NCI-H2227 (cell line): ENCODE data around the gene ICA1L.
A peak's percentile ranks its signal among the peaks of the same experiment; 100 is the strongest.
"Not testable (repeated sequence)": the region's sequence is repeated elsewhere in the genome, so short reads cannot be mapped to it uniquely, and the experiment has no call there.

Source experiments
- DNase-seq: peaks from one replicate; lab custom pipeline; 2025; ENCODE audit not compliant: unreplicated experiment; lab: John Stamatoyannopoulos, UW

The ICA1L gene

DNA sequence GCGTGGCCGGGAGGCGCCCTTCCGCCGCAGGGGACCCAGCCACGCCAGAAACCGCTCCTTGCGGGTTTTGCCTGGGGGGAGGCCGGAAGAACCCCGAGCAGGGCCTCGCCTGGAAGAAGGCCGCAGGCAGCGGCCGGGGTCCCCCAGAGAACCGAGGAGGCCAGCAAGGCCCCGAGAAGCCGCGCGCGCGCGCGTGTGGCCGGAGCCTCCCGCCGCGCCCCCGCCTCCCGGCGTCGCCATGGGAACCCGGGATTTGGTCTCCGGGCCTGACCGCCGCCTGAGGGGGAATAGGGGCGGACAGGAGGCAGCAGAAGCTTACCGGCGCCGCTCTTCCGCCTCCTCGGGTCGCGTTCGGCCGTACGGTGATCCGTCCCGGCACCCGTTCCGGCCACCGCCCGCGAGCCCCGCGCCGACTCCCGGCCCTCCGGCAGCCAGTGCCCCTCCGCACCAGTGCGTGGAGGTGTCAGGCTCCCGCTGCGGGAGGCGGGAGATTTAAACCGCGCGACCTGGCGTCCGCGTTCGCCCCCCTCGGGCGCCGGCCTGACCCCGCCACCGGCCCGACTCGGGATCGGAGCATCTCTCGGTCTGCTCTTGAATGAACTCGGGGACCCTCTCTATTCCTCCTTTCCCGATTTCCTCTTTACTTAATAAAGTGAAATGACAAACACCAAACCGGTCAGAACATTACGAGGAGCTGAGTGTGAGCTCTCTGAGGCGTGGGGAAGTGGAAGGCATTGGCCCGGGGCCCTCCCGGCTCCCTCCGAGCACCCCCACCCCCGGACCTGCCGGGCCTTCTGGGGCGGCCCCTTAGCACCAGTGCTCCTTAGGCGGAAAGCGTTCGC, at the start of gene ICA1L:
Gene ICA1L (minus strand): TSS at position 467 of the 842 bp plus-strand sequence. CDS start 42,757 bp downstream, outside the sequence.
- DNase-seq, result peak; percentile 91

DNA sequence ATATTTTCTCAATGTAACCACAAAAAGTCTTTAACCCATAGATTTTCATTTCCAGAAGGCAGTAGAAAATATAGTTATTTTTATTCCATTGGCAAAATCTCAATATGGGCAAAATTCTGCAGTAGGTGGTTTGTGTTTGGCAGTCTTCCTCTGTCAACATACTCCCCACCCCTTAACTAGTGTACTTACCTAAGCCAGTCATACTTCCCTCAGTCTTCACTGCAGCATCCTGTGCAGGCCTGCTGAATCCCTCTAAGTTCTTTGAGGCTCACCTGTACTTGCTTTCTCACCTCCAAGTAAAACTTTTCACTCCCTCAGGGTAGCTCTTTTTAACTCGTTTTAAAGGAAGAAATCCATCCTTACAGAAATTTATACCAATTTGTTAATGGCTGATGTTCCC, 47.3 kb upstream of the ICA1L start:
- DNase-seq, result no peak

- DNase-seq, result not testable (repeated sequence)
These were observed 41.0 kb upstream of the ICA1L start for GRCh38 chr2:202912342-202913201.

GRCh38 chr2:202911512-202912341, 40.2 kb upstream of the ICA1L start, which contains the start of the genes CARF and WDR12:
Gene CARF (plus strand): TSS chr2:202912275. CDS start chr2:202941903, 29,628 bp downstream.
Gene WDR12 (minus strand): TSS chr2:202911673. CDS start chr2:202911476, 197 bp downstream.
- DNase-seq, result peak; percentile 98

DNA sequence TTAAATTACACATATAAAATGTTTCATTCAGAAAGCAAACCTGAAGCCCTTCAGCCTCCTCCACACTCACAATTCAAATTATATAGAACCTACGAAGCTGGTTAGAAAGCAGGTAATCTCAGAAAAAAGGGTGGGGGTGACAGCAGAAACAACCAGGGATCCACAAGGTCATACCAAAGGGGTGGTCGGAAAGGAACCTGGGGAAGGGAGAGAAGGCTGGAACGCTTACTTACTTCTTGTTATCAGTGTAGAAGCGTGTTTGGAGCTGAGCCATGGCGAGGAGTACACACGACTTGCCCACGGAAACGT, 39.6 kb upstream of the ICA1L start:
- DNase-seq, result no peak

DNA sequence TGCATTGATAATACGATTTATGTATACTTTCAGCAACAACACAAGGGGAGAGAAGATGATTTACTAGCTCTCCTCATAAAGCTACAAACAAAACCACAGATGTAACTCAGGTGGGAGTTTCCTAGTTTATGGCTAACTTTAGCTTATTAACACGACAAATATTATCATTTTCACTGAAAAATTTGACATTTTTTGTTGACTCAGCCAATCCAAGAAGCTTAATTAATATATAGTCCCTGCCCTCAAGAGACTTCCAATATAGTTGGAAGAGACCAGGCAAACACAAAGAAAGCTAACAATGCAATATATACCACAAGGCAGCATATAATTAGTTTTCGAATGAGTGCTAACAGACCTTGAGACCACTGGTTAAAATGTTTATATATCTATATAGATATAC, 39.1 kb upstream of the ICA1L start:
- DNase-seq, result no peak

DNA sequence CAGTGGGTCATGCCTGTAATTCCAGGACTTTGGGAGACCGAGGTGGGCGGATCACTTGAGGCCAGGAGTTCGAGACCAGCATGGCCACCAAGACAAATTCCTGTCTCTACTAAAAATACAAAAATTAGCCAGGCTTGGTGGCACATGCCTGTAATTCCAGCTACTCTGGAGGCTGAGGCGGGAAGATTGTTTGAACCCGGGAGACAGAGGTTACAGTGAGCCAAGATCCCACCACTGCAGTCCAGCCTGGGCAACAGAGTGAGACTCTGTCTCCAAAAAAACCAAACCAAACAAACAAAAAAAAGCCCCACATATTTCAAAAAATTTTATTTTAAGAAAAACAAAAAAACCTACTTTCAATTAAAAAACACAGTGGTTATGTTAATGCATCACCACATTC, 38.7 kb upstream of the ICA1L start:
- DNase-seq, result not testable (repeated sequence)

GRCh38 chr2:202909394-202910192, 38.0 kb upstream of the ICA1L start:
- DNase-seq, result no peak

GRCh38 chr2:202908186-202908585, 36.6 kb upstream of the ICA1L start:
- DNase-seq, result no peak

- DNase-seq, result not testable (repeated sequence)
These were observed 33.9 kb upstream of the ICA1L start for GRCh38 chr2:202905507-202905906.

DNA sequence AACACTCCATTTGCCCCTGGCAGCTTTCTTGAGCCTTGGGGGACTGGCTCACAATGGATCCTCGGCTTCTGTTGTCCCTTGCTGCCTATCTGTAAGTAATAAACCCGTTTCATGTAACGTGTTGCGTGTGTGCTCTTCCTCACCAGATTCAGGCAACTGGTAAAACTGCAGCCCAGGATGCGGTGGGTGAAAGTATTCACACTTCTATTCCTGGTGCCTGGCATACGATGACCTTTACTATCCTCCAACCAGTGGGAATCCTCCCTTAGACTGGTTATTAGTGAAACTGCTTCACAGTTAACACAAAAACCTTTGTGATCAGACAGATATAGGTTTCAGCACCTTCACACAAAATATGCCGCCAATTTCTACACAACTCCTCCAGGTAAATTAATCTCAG, 13.6 kb upstream of the ICA1L start:
- DNase-seq, result no peak

- DNase-seq, result no peak
These were observed 12.6 kb upstream of the ICA1L start for GRCh38 chr2:202883987-202884675.

GRCh38 chr2:202881570-202881969, 10.0 kb upstream of the ICA1L start:
- DNase-seq, result no peak

GRCh38 chr2:202877699-202878098, 6.1 kb upstream of the ICA1L start:
- no peak for DNase-seq

DNA sequence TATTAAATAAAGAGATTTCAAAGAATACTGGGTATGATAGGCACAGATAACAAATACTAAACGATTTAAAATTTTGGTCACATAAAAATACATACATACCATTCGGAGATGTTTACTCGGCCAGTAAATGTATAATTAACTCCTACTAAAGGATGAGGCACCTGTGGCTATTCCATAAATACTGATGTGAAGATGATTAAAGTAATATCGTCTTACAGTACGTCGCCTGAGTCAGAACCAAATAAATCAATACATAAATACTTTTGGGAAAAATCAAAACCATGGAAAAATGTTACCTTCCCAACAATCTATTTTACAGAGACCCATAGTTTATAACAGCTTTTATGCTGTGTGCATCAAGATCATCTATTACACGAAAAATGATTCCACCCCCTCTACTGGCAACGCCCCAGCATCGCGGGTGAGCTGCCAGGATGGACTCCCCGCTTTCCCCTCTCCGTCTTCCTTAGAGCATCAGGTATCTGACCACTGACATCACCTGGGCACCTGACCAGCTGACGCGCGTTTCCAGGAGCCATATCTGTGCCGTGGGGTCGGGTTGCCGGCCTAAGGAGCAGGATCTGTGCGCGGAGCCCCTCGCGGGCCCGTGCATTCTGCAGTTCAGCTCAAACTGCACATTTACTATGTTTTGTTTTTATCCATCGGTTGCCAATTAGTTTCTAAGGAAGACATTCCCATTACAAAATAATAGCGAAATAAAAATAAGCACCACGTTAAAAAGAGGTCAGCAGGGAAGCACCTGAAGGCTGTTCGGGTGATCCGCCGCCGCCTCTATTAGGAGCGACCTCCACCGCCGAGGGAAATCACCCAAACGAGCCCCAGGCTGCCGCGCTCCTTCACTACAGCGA, 901 bp downstream of the ICA1L start:
- peak; percentile 92 for DNase-seq

DNA sequence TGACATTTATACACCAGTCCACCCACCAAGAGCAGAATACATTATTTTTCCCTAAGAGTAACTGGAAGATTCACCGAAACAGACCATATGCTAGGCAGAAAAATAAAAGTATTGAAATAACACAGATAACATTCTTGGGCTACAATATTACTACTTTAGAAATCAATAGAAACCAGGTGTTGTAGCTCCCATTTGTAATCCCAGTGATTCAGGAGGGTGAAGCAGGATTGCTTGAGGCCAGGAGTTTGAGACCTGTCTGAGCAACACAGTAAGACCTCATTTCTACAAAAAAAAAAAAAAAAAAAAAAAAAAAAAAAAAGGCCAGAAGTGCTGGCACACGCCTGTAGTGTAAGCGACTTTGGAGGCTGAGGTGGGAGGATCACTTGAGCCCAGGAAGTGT, 9.6 kb downstream of the ICA1L start:
- no peak for DNase-seq

DNA sequence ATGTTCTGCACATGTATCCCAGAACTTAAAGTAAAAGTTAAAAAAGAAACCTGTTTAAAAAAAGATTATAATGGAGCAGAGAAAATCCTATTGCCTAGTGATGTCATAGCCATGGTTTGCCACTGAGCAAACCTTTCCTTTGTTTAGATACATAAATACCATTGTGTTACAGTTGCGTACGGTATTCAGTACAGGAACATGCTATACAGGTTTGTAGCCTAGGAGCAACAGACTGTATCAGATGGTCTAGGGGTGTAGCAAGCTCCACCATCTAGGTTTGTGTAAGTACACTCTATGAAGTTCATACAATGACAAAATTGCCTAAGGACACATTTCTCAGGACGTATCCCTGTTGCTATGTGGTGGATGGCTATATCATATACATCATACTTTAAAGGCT, 13.0 kb downstream of the ICA1L start:
- no peak for DNase-seq

DNA sequence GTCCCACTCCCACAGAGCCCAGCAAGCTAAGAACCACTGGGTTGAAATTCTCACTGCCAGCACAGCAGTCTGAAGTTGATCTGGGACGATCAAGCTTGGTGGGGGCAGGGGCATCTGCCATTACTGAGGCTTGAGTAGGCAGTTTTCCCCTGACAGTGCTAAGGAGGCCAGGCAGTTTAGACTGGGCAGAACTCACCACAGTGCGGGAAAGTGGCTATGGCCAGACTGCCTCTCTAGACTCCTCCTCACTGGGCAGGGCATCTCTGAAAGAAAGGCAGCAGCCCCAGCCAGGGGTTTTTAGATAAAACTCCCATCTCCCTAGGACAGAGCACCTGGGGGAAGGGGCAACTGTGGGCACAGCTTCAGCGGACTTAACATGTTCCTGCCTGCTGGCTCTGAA, 22.2 kb downstream of the ICA1L start:
- DNase-seq, result not testable (repeated sequence)

GRCh38 chr2:202848813-202849212, 22.8 kb downstream of the ICA1L start:
- no peak for DNase-seq
